Anterior cingulate cortex (tissue), 58 donors: ENCODE results near the gene SIGLEC8.

Source experiments
- DNase-seq, 58 donors: peaks; one replicate each; lab custom pipeline; 2025; lab: John Stamatoyannopoulos, UW

SIGLEC8 gene

DNA sequence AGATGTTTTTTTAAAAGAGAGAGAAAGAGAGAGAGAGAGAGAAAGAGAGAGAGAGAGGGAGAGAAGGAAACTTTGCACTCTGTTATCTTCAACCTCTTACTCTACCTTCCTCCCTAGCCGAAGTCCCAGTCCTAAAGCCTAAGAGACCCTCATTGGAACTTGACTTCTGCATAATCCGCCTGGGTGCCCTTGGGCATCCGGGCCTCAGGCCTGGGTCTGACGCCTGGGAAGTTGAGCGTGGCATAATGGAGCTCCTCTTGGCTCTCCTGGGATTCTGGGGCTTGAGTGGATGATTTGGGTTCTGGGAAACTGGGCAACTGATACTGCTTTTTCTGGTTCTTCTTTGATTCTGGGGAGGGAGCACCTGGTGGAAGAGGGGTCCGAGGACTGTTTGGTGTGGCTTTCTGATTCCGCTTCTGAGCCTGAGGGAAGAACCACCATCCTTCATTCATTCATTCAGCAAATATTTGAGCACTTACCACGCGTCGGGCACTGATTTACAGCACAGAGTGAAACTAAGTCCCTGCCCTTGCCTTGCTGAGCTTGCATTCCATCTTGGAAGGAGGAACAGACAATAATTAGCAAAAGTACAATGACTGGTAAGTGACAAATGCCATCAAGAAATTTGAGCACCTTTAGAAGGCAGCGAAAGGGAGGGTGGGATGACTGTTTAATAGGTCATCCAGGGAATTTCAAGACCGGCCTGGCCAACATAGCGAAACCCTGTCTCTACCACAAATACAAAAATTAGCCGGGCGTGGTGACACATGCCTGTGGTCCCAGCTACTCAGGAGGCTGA is 47.1 kb downstream of the SIGLEC8 start:
- DNase-seq, result no peak

GRCh38 chr19:51407511-51408131 is 50.6 kb downstream of the SIGLEC8 start:
- peak in 2 of 58 donors; percentile 6 to 11 for DNase-seq

GRCh38 chr19:51402117-51402516 is 56.1 kb downstream of the SIGLEC8 start:
- DNase-seq, result no peak
